ENCODE results near the gene MAPK11.

DNA sequence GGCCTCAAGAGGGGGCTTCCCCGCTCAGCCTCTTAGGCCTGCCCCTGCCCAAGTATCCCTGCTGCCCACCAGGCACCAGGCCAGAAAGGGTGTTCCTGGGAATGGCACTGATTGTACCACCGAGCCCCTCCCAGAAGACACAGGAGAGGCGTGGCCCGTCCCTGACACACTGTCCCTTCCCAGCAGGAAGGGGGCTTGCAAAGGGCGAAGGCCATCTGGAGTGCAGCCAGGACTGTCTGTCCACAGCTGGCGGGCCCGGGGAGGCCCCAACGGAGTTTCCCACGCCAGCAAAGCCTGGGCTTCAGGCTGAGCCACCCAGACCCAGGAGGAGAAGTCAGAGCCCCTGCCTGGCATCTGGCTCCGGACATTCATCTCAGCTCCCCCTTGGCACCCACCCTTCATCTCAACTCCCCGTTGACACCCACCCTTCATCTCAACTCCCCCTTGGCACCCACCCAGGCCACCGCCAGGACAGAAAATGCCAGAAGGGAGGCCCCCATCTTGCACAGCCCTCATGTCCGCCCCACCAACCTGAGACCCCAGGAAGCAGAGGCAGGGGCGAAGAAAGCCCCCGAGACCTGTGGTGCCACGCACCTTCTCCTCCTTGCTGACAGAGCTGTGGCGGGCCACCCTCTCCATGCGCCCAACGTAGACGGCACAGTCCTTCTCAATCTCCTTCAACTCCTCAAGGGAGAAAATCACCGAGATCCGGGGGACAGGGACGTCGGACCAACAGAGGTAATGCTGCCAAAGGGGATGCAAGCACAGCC lies 44.8 kb downstream of the MAPK11 start:
- TF ChIP-seq ZNF8 (CRISPR knock-in tag; IDR thresholded peaks at IDR 0.05) (no peak), CREB5 (CRISPR knock-in tag; IDR thresholded peaks at IDR 0.05; ENCODE audit: low read depth) (no peak), ZNF565 (CRISPR knock-in tag; conservative IDR thresholded peaks at IDR 0.05; ENCODE audit: low read depth) (no peak), RARB (CRISPR knock-in tag; IDR thresholded peaks at IDR 0.05) (no peak), ZFP3 (CRISPR knock-in tag; IDR thresholded peaks at IDR 0.05) (no peak), SNAI2 (CRISPR knock-in tag; IDR thresholded peaks at IDR 0.05) (no peak), OSR1 (CRISPR knock-in tag; IDR thresholded peaks at IDR 0.05) (no peak), CSRNP3 (CRISPR knock-in tag; IDR thresholded peaks at IDR 0.05) (no peak), TSHZ2 (CRISPR knock-in tag; IDR thresholded peaks at IDR 0.05) (no peak), ZFP30 (CRISPR knock-in tag; IDR thresholded peaks at IDR 0.05) (no peak)
- TF ChIP-seq, protein P1, sequence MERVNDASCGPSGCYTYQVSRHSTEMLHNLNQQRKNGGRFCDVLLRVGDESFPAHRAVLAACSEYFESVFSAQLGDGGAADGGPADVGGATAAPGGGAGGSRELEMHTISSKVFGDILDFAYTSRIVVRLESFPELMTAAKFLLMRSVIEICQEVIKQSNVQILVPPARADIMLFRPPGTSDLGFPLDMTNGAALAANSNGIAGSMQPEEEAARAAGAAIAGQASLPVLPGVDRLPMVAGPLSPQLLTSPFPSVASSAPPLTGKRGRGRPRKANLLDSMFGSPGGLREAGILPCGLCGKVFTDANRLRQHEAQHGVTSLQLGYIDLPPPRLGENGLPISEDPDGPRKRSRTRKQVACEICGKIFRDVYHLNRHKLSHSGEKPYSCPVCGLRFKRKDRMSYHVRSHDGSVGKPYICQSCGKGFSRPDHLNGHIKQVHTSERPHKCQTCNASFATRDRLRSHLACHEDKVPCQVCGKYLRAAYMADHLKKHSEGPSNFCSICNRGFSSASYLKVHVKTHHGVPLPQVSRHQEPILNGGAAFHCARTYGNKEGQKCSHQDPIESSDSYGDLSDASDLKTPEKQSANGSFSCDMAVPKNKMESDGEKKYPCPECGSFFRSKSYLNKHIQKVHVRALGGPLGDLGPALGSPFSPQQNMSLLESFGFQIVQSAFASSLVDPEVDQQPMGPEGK (CRISPR knock-in tag; IDR thresholded peaks at IDR 0.05; ENCODE audit: borderline replicate concordance), result no peak
- TF ChIP-seq, protein P2, sequence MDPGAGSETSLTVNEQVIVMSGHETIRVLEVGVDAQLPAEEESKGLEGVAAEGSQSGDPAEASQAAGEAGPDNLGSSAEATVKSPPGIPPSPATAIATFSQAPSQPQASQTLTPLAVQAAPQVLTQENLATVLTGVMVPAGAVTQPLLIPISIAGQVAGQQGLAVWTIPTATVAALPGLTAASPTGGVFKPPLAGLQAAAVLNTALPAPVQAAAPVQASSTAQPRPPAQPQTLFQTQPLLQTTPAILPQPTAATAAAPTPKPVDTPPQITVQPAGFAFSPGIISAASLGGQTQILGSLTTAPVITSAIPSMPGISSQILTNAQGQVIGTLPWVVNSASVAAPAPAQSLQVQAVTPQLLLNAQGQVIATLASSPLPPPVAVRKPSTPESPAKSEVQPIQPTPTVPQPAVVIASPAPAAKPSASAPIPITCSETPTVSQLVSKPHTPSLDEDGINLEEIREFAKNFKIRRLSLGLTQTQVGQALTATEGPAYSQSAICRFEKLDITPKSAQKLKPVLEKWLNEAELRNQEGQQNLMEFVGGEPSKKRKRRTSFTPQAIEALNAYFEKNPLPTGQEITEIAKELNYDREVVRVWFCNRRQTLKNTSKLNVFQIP (CRISPR knock-in tag; IDR thresholded peaks at IDR 0.05; ENCODE audit: borderline replicate concordance, low read depth), result no peak

Data from SK-N-SH treated with all-trans-retinoic acid at 6 μM for 48 hours (cell line).